HG03558 (cell line): Measurements from ENCODE around the gene METTL16.
"Not testable (repeated sequence)": the region's sequence is repeated elsewhere in the genome, so short reads cannot be mapped to it uniquely, and the experiment has no call there.

Experiments used
- ATAC-seq: cut with Tn5 transposase; IDR thresholded peaks from one replicate; pipeline ENCODE4 v1.9.1; 2021; ENCODE audit warnings: moderate number of reproducible peaks; ENCODE audit not compliant: unreplicated experiment; ENCODE audit errors: extremely low read depth

Gene METTL16, protein sequence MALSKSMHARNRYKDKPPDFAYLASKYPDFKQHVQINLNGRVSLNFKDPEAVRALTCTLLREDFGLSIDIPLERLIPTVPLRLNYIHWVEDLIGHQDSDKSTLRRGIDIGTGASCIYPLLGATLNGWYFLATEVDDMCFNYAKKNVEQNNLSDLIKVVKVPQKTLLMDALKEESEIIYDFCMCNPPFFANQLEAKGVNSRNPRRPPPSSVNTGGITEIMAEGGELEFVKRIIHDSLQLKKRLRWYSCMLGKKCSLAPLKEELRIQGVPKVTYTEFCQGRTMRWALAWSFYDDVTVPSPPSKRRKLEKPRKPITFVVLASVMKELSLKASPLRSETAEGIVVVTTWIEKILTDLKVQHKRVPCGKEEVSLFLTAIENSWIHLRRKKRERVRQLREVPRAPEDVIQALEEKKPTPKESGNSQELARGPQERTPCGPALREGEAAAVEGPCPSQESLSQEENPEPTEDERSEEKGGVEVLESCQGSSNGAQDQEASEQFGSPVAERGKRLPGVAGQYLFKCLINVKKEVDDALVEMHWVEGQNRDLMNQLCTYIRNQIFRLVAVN

DNA sequence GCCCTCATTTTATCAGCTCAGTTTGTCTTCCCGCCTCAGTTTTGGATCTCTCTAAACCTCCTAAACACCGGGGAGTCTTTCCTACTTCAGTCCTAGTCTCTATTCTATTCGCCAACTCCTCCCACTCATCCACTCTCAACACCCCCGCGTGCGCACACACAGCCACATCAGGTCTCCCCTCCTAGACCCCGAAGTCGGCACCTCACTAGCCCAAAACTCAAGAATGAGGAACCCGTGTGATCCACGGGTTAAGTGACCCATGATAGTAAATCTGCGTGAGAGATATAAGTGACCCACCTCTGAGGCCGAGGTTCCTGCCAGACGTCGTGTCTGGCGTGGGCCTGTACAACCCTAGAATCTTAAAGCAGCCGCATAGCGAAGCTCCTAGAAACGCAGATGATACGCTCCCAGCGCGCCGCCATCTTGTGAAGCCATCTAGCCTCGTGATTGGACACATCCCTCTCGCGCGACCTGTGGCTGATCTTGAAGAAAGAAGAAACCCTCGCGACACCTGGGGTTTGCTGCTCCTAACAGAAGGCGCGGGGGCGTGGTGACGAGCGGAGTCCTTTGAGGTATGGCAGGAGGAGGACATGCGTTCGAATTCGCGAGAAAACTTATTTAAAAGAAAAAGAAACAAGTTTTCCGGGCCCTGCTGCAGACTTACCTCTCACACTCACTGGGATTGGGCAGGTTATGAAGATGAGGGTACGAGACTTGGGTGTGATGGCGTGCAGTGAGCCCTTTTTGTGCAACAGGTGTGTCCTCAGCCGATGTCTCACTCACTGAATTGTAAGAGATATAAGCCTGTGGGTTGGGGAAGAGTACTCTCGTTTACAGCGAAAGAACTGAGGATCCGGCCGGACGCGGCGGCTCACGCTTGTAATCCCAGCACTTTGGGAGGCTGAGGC is at the start of gene METTL16:
TSS of gene METTL16 (minus strand) at position 427 of the 908 bp plus-strand sequence. CDS start 9,557 bp downstream, outside the sequence.
- ATAC-seq, result peak; percentile 79

DNA sequence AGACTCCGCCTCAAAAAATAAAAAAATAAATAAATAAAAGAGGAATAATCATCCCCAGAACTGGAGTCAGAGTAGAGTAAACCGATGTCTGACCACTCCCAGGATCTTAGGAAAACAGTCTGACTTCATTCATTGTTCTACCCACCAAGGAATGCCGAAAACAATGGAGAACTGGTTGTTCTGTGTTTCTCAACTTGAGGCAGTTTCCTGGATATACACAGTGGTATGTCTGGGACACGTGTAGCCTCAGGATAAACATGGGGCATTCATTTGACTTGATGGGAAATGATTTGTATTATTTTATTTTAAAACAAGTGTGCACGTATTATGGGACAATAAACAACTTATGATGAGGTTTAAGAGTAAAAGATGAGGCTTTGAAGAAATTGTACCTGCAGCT is 49.0 kb upstream of the METTL16 start:
- ATAC-seq, result no peak

DNA sequence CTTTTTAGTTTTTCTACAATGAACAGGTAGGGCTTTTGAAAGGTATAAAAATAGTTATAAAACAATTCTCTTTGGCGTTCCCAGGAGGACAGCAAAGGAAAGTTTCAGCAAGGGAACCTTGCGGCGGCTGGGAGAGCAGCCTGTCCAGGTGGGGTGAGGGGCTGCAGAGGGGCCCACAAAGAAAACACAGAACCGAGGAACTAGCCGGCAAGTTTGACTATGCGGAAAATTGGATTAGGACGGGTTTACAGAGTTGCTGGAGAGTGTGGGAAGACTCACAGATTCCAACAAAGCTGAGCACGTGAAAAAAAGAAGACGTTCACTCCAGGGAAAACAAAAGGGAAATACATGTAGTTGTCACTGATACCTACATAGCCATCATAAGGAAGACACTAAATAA is 40.2 kb upstream of the METTL16 start:
- ATAC-seq, result no peak

DNA sequence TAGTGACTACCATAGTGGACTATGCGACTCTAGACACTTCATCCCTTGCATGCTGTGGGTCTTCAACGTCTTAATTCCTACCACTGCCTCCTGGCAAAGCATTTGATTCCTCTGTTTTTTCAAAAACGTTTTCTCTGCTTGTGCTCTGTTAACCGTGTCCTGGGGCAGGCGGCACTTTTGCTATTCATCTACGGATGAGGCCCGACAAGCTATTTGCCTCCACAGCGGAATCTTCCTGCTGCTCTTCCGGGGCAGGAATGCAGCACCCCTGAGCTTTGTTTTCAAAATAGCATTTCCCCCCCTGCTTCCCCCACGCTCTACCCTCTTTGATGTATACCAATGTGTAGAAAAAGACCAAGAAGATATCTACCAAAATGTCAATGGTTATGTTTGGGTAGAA is 39.8 kb upstream of the METTL16 start:
- no peak for ATAC-seq

DNA sequence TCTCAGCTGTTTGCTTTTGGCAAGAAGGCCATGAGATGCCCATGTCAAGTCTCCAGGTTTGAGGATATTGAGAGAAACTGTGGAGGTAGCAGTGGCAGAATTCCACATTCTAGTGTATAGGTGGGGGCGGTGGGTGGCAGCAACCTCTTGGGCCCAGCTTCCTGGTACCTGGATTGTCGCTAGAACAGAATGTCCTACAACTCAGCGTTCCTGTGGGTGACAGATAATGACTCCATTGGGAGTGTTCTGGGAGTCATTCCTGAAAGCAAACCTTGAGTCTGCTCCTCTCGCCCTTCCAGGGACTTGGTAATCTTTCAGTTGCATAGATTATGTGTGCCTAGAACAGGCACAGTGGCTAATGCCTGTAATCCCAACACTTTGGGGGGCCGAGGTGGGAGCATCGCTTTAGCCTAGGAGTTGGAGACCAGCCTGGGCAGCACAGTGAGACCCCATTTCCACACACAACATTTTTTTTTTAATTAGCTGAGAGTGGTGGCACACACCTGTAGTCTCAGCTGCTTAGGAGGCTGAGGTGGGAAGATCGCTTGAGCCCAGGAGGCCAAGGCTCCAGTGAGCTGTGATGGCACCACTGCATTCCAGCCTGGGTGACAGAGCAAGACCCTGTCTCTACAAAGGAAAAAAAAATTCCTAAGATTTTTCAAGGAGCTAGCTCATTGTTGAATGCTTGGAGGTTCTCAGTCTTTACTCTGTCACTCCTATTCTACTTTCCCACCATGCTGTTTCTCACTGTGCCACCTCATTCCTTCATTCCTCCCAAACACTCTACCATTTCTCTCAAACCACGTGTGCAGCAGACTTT is 37.9 kb upstream of the METTL16 start:
- ATAC-seq, result no peak

DNA sequence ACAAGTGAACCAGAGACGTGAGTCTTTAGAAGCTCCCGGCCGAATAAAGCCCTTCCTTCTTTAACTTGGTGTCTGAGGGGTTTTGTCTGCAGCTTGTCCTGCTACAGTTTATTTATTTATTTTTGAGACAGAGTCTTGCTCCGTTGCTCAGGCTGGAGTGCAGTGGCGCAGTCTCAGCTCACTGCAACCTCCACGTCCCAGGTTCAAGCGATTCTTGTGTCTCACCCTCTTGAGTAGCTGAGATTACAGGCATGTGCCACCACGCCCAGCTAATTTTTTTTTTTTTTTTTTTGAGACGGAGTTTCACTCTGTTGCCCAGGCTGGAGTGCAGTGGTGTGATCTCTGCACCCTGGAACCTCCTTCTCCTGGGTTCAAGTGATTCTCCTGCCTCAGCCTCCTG is 36.3 kb upstream of the METTL16 start:
- not testable (repeated sequence) for ATAC-seq

DNA sequence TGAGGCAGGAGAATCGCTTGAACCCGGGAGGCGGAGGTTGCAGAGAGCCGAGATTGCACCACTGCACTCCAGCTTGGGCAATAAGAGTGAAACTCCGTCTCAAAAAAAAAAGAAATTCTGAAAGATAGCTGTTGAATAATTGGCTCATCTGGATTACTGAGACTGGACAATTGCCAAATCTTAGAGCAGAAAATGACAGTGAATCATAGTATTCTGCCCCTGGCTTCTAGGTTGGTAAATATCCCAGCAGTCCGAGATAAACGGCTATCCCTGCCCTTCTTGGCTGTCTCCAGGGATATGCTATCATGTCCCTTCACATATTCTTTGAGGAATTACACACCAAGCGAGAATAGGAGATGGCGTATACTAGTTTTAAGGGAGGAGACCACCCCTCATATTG is 35.5 kb upstream of the METTL16 start:
- no peak for ATAC-seq

DNA sequence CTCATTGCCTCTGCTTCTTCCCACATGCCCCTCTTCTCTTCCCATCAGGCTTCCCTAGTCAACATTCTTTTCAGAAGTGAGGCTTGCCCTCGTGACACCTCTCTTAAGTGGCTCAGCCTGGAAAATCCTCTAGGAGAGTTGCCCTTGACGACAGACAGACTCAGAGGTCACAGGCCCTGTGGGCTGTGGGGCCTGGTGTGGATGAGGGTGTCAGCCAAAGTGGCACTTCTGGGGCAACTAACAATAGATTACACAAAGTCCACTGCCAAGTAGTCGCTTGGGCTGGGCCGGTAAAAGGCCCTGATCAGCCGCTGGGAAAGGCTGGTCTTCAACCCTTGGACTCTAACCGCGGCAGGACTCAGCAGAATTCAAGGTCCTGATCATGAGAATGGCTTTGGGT is 33.7 kb upstream of the METTL16 start:
- ATAC-seq, result no peak

DNA sequence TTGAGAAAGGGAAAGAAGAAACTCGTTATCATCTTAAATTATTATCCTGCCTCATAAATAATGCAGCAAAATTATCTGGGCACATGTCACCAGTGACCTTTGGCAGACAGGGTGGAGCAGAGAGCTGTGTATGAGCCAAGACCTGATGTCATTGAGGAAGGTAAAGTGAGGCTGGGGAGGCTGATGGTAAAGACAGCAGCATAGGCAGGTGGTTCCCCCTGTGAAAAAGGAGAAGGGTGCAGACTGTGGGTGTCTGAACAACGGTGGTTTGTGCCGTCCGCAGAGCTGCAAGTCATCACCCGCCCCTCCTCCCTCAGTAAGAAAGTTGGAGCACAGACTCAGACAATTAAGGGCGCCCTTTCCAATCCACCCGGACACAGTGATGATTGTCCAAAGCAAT is 30.8 kb upstream of the METTL16 start:
- no peak for ATAC-seq

DNA sequence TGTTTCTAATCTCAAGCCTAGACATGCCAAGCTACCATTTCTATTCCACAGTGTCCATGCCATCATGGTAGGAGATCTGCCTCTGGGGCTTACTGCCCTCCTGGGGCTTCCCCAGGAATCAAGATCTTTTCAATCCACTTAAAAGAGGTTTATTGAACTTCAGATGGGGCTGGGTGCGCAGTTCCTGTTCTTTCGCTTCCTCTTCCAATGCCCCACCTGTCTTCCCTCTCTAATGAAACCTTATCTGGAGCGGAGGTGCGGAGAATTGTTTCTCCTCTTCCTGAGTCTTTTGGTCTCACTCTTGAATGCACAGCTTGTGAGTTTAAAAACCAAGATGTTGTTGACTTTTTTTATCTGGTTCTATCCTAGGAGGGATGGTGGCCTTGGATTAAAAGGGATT is 30.4 kb upstream of the METTL16 start:
- ATAC-seq, result no peak

DNA sequence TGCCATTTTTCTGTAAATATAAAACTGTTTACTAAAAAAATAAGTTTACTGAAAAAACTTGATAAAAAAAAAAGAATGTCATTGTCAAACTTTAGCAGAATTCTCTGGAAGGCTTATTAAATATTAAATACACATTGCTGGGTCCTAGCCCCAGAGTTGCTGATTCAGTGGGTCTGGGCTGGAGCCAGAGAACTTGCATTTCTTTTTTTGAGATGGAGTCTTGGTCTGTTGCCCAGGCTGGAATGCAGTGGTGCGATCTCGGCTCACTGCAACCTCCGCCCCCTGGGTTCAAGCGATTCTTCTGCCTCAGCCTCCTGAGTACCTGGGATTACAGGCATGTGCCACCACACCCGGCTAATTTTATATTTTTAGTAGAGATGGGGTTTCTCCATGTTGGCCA is 25.9 kb upstream of the METTL16 start:
- not testable (repeated sequence) for ATAC-seq

DNA sequence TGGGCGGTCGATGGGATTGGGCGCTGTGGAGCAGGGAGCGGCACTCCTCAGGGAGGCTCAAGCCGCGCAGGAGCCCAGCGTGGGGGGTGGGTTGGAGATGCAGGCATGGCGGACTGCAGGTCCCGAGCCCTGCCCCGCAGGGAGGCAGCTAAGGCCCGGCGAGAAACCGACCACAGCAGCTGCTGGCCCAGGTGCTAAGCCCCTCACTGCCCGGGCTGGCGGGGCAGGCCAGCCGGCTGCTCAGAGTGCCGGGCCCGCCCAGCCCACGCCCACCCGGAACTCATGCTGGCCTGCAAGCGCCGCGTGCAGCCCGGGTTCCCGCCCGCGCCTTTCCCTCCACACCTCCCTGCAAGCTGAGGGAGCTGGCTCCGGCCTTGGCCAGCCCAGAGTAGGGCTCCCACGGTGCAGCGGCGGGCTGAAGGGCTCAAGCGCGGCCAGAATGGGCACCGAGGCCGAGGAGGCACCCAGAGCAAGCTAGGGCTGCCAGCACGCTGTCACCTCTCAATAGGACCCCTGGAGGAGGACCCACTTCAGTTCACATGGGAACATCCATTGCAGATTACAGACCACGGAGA is 20.5 kb upstream of the METTL16 start:
- no peak for ATAC-seq

DNA sequence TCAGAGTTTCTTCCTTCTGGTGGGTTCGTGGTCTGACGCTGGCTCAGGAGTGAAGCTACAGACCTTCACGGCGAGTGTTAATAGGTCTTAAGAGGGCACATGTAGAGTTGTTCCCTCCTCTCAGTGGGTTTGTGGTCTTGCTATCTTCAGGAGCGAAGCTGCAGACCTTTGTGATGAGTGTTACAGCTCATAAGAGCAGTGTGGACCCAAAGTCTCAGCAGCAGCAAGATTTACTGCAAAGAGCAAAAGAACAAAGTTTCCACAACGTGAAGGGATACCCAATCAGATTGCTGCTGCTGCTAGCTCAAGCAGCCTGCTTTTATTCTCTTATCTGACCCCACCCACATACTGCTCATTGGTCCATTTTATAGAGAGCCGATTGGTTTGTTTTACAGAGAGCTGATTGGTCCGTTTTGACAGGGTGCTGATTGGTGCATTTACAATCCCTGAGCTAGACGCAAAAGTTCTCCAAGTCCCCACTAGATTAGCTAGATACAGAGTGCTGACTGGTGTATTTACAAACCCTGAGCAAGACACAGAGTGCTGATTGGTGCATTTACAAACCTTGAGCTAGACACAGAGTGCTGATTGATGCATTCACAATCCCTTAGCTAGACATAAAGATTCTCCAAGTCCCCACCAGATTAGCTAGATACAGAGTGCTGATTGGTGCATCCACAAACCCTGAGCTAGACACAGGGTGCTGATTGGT is 19.7 kb upstream of the METTL16 start:
- not testable (repeated sequence) for ATAC-seq

DNA sequence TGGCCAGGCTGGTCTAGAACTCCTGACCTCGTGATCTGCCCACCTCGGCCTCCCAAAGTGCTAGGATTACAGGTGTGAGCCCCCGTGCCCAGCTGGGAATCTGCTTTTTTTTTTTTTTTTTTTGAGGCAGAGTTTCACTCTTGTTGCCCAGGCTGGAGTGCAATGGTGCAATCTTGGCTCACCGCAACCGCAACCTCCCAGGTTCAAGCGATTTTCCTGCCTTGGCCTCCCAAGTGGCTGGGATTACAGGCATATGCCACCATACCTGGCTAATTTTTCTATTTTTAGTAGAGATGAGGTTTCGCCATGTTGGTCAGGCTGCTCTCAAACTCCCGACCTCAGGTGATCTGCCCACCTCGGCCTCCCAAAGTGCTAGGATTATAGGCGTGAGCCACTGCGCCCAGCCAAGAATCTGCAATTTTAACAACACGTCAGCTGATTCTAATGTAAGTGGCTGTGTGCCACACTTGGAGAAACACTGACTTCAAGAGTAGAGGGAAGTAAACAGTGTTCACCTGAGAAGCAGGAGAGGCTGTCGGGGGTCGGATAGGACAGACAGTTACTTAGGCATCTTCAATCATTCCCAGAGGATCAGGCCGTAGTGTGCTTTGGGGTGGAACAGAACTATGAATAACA is 10.2 kb upstream of the METTL16 start:
- ATAC-seq, result not testable (repeated sequence)

DNA sequence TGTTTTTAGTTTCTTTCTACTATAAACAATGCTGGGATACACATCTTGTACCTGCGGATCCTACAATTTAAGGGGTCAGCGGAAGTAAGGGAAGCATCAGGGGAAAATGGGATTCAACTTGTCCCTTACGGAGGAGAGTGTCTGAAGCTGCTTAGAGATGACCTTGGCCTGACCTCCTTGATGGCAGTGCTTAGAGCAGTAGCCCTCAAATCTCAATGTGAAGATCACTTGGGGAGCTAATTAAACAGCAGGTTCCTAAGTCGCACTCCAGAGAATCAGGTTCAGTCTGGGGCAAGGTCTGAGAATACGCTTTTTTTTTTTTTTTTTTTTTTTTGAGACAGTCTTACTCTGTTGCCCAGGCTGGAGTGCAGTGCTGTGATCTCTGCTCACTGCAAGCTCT is 9.6 kb upstream of the METTL16 start:
- ATAC-seq, result no peak

DNA sequence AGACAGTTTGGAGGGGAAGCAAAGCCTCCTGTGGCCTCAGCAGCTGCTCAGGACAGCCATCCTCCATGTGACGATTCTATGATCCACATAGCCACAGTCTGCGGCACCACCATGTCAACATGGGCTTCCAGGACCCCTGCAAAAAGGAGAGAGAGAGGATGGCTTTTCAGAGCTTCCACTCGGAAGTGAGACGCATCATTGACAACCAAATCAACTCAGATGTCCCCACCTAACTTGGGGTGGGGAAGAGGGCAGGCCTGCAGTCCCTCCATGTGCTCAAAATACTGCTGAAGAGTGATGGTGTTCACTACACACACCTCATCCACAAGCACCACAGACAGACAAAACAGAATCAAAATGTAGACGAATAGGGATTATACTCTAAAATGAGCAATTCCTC is 5.9 kb upstream of the METTL16 start:
- no peak for ATAC-seq

DNA sequence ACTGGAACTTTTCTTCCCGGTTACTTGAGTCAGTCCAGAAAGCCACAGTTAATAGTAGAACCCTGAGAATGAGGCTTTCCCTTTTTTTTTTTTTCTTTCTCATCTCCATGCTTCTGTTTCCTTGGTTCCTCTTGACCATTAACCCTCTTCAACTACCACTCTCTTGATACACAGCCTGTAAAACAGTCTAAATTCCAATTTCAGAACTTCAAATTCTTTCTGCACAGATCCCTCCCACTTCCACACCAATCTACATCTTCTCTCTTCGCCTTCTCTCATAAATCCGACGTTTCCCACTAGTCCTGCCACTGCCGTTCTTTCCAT is 588 bp downstream of the METTL16 start:
- no peak for ATAC-seq

DNA sequence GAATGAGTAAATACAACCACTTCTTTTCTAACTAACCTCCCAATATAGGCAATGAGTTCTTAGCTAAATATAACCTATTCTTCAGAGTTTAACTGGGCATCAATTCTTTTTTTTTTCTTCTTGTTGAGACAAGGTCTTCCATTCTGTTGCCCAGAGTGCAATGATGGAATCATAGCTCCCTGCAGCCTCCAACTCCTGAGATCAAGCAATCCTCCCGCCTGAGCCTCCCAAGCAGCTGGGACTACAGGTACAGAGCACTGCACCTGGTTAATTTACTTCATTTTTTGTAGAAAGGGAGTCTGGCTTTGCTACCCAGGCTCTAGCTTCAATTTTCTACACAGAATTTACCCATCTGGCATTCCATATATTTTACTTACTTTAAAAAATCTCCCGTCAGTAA is 1.1 kb downstream of the METTL16 start:
- no peak for ATAC-seq

DNA sequence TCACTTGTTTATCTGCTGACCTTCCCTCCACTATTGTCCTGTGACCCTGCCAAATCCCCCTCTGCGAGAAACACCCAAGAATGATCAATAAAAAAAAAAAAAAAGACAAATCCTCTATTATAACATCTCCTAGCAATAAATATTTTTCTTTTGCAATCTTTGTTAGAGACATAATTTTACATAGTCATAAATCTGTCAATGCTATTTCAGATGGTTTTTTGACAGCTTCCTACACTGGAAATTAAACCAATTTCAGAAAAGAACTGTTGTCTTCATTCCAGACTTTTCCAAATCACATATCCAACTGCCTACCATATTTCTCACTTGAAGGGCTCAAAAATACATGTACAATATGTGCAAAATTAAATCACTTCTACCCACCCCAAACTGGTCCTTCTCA is 3.7 kb downstream of the METTL16 start:
- no peak for ATAC-seq
